Hepatocyte (in vitro differentiated cells): ENCODE results near the gene DOCK8. TPM values are rescaled to one million over a fixed set of nuclear protein-coding genes. Genes with fewer than 3 reads are reported as not detected.

Experiments
- DNase-seq: peaks from one replicate; pipeline ENCODE4 v3.0.0-alpha.2; 2016; ENCODE audit warnings: low spot score
- H2AFZ ChIP-seq: fragments of 200-600 bp; sonication (generic); 2 replicates; pipeline ENCODE4 v1.6.0; 2016; ENCODE audit warnings: antibody characterized with exemption, mild to moderate bottlenecking
- H3K27ac ChIP-seq: fragments of 200-600 bp; sonication (generic); 2 replicates; pipeline ENCODE4 v1.5.1; 2016; ENCODE audit warnings: mild to moderate bottlenecking
- H3K27me3 ChIP-seq: fragments of 200-600 bp; sonication (generic); 2 replicates; pipeline ENCODE4 v1.6.1; 2016
- H3K36me3 ChIP-seq: fragments of 200-600 bp; sonication (generic); replicated peaks from 2 replicates; pipeline ENCODE4 v1.5.1; 2016; ENCODE audit warnings: low read depth; ENCODE audit not compliant: insufficient read depth
- H3K4me1 ChIP-seq: fragments of 200-600 bp; sonication (generic); 2 replicates; pipeline ENCODE4 v1.5.1; 2016; ENCODE audit warnings: mild to moderate bottlenecking, moderate library complexity; ENCODE audit not compliant: insufficient read depth
- H3K4me2 ChIP-seq: fragments of 200-600 bp; sonication (generic); 2 replicates; pipeline ENCODE4 v1.6.0; 2016
- H3K4me3 ChIP-seq: fragments of 200-600 bp; sonication (generic); 2 replicates; pipeline ENCODE4 v1.5.1; 2016; ENCODE audit warnings: mild to moderate bottlenecking
- H3K79me2 ChIP-seq: fragments of 200-600 bp; sonication (generic); 2 replicates; pipeline ENCODE4 v1.6.0; 2017; ENCODE audit warnings: mild to moderate bottlenecking
- H3K9me2 ChIP-seq: fragments of 200-600 bp; sonication (generic); replicated peaks from 2 replicates; pipeline ENCODE4 v1.6.0; 2017; ENCODE audit warnings: mild to moderate bottlenecking; ENCODE audit not compliant: insufficient read depth
- H3K9me3 ChIP-seq: fragments of 200-600 bp; sonication (generic); 2 replicates; pipeline ENCODE4 v1.5.1; 2016; ENCODE audit warnings: low read depth, mild to moderate bottlenecking
- H4K20me1 ChIP-seq: fragments of 200-600 bp; sonication (generic); 2 replicates; pipeline ENCODE4 v1.6.0; 2016; ENCODE audit warnings: mild to moderate bottlenecking; ENCODE audit not compliant: insufficient read depth, poor library complexity, severe bottlenecking
- EZH2 ChIP-seq: fragments of 200-600 bp; sonication (generic); IDR thresholded peaks from 2 replicates; pipeline ENCODE4 v1.6.1; 2016; ENCODE audit warnings: antibody characterized with exemption, mild to moderate bottlenecking, borderline replicate concordance
- EZH2phosphoT487 ChIP-seq: fragments of 200-600 bp; sonication (generic); IDR thresholded peaks from one replicate; pipeline ENCODE4 v1.6.1; 2018; ENCODE audit warnings: antibody characterized with exemption, mild to moderate bottlenecking, low read depth, moderate library complexity; ENCODE audit not compliant: unreplicated experiment, severe bottlenecking
- WGBS: methylation state at CpG from one replicate; pipeline ENCODE4 v1.1.6; 2016; ENCODE audit warnings: low lambda C conversion rate; ENCODE audit errors: missing lambda C conversion rate; 5-methylcytosine and 5-hydroxymethylcytosine counted together
- polyA plus RNA-seq: library from polyadenylated mRNA; unstranded; fragments of >200 nt; fragmentation: Nextera tagmentation; extraction: Ambion mirVana; gene quantifications from 2 replicates; pipeline ENCODE4 v1.2.1, GENCODE V29; 2016
- total RNA-seq: library from RNA; depleted of rRNA; stranded (reverse); fragments of >200 nt; gene quantifications from 2 replicates; pipeline ENCODE4 v1.2.3, GENCODE V29; 2014
- TF ChIP-seq, protein P1 (sequence below): fragments of 200-600 bp; sonication (generic); IDR thresholded peaks from 2 replicates; pipeline ENCODE4 v1.5.1; 2016; ENCODE audit warnings: antibody characterized with exemption, mild to moderate bottlenecking; ENCODE audit not compliant: poor library complexity

The DOCK8 gene
- total and polyA plus RNA-seq, 2 experiments from 2014 or later = 6.5 to 6.6 TPM

DNA sequence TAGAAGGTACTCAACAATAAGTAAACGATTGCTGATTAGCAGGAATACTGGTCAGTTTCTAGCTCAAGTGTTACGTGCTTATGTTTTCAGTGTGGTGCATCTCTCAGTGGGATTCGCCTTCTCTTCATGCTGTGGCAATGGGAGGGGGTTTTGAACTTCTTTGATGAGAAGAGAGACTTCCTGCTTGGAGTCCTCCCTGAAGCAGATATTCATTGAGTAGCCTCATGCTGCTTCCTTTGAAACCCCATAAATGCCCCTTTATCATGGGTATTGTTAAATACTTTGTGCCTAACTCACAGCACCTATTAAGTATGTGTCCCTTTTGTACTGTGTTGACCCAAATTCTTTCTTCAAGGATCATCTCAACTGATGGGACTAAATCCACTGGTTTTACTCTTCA lies 116.5 kb downstream of the DOCK8 start:
- Histone ChIP-seq H3K27me3 (no peaks in the 10 kb centered on the region), H3K4me1 (no peaks in the 10 kb centered on the region), H2AFZ (no peak overlapping the region), H4K20me1 (no peaks in the 10 kb centered on the region), H3K9me3 (no peaks in the 10 kb centered on the region), H3K4me2 (no peak overlapping the region), H3K9me2 (no peaks in the 10 kb centered on the region), H3K4me3 (no peak overlapping the region), H3K79me2 (no peaks in the 10 kb centered on the region), H3K27ac (no peak overlapping the region), H3K36me3 (no peaks in the 10 kb centered on the region)
- no peak for TF ChIP-seq EZH2
- TF ChIP-seq, protein P1, sequence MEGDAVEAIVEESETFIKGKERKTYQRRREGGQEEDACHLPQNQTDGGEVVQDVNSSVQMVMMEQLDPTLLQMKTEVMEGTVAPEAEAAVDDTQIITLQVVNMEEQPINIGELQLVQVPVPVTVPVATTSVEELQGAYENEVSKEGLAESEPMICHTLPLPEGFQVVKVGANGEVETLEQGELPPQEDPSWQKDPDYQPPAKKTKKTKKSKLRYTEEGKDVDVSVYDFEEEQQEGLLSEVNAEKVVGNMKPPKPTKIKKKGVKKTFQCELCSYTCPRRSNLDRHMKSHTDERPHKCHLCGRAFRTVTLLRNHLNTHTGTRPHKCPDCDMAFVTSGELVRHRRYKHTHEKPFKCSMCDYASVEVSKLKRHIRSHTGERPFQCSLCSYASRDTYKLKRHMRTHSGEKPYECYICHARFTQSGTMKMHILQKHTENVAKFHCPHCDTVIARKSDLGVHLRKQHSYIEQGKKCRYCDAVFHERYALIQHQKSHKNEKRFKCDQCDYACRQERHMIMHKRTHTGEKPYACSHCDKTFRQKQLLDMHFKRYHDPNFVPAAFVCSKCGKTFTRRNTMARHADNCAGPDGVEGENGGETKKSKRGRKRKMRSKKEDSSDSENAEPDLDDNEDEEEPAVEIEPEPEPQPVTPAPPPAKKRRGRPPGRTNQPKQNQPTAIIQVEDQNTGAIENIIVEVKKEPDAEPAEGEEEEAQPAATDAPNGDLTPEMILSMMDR = no peak
- TF ChIP-seq EZH2phosphoT487 = no peak
- no peak for DNase-seq
- 49% methylated on average over 3 of the region's 3 CpGs for WGBS

DNA sequence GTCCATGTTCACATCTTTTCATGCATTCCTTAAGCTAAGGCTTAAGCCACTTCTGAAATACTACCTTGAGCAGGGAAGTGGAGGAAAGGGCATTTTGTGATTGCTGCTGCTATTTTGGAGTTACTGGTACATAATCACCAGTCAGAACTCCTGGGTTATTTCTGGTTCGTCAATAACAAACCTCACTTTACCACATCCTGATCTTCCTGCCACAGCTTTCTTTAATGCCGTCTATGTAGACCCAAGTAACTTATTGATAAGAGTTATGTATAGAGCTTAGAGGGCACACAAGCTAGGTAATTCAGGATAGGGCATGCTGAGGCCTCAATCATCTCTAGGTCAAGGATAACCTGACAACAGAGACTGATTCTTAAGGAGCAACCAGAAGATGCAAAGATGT lies 120.7 kb downstream of the DOCK8 start:
- no peak overlapping the region for H3K27ac ChIP-seq
- no peaks in the 10 kb centered on the region for H3K27me3 ChIP-seq
- H3K9me3 ChIP-seq = no peaks in the 10 kb centered on the region
- TF ChIP-seq, protein P1 = no peak
- TF ChIP-seq EZH2 (no peak), EZH2phosphoT487 (no peak)
- no peak overlapping the region for H3K4me2 ChIP-seq
- no peaks in the 10 kb centered on the region for H3K79me2 ChIP-seq
- H3K4me1 ChIP-seq = no peaks in the 10 kb centered on the region
- 77% methylated on average over 2 of the region's 2 CpGs for WGBS
- no peak for DNase-seq
- H3K36me3 ChIP-seq = no peaks in the 10 kb centered on the region
- no peaks in the 10 kb centered on the region for H4K20me1 ChIP-seq
- no peaks in the 10 kb centered on the region for H3K9me2 ChIP-seq
- no peak overlapping the region for H3K4me3 ChIP-seq
- H2AFZ ChIP-seq = no peak overlapping the region

DNA sequence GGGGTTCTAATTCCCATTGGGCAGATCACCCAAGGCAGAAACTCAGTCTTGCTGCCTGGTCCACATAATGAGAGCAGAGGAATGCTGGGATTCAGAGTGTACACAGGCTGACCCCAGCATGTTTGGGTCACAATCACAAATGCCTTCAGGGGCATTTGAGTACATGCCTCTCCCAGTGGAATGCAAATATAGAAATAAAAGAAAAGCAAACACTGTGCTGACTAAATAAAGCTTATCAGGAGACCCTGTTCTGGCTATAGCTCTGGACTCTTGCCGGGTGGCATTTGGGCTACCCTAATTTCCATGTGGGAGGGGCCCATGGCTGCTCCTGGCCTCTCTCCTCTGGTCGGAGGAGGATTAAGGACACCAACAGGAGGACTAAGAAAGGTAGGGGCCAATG lies 121.4 kb downstream of the DOCK8 start:
- no peaks in the 10 kb centered on the region for H4K20me1 ChIP-seq
- H3K4me2 ChIP-seq = no peak overlapping the region
- no peak overlapping the region for H3K4me3 ChIP-seq
- no peaks in the 10 kb centered on the region for H3K9me3 ChIP-seq
- TF ChIP-seq, protein P1 = no peak
- TF ChIP-seq EZH2phosphoT487 (no peak), EZH2 (no peak)
- DNase-seq = no peak
- no peak overlapping the region for H3K27ac ChIP-seq
- H3K79me2 ChIP-seq = no peaks in the 10 kb centered on the region
- H3K36me3 ChIP-seq = no peaks in the 10 kb centered on the region
- H3K9me2 ChIP-seq = no peaks in the 10 kb centered on the region
- no peak overlapping the region for H2AFZ ChIP-seq
- 36% methylated on average over 2 of the region's 2 CpGs for WGBS
- H3K4me1 ChIP-seq = no peaks in the 10 kb centered on the region
- no peaks in the 10 kb centered on the region for H3K27me3 ChIP-seq

DNA sequence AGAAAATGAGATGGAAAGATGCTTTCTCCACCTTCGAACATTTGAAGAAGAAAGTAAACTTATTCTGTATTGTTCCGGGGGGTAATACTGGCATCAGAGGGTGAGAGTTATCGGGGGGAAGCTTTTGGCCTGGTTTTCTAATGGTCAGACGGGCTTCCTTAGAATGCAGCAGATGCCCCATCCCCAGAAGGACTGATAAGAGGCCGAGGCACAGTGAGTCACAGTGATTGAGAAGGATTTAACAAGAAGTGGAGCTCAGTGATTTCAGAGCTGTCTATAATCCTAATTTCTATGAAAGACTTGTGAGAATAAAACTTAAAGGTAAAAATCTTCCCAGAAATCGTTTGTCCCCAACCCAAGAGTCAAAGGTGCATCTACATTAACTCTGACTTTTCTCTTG lies 123.9 kb downstream of the DOCK8 start:
- no peak overlapping the region for H3K27ac ChIP-seq
- no peaks in the 10 kb centered on the region for H3K79me2 ChIP-seq
- H3K9me2 ChIP-seq = no peaks in the 10 kb centered on the region
- H3K4me1 ChIP-seq = no peaks in the 10 kb centered on the region
- H3K27me3 ChIP-seq = no peaks in the 10 kb centered on the region
- no peak overlapping the region for H2AFZ ChIP-seq
- 70% methylated on average over 6 of the region's 6 CpGs for WGBS
- TF ChIP-seq, protein P1 = no peak
- TF ChIP-seq EZH2 (no peak), EZH2phosphoT487 (no peak)
- no peaks in the 10 kb centered on the region for H3K36me3 ChIP-seq
- DNase-seq = no peak
- H3K9me3 ChIP-seq = no peaks in the 10 kb centered on the region
- no peak overlapping the region for H3K4me3 ChIP-seq
- no peaks in the 10 kb centered on the region for H4K20me1 ChIP-seq
- no peak overlapping the region for H3K4me2 ChIP-seq
